ELR (cell line): Measurements from ENCODE around the gene RORC.
A peak's percentile ranks its signal among the peaks of the same experiment; 100 is the strongest.
"Not testable (repeated sequence)": the region's sequence is repeated elsewhere in the genome, so short reads cannot be mapped to it uniquely, and the experiment has no call there.

Source experiments
- DNase-seq: peaks from one replicate; pipeline ENCODE4 v3.0.0-alpha.2; 2015; ENCODE audit warnings: low read depth

The RORC gene

GRCh38 chr1:151774256-151774922, 57.2 kb downstream of the RORC start:
- DNase-seq: no peak

GRCh38 chr1:151773702-151774101, 57.9 kb downstream of the RORC start:
- peak; percentile 90 for DNase-seq

- not testable (repeated sequence) for DNase-seq
Measured at GRCh38 chr1:151769270-151769669, 62.3 kb downstream of the RORC start.

DNA sequence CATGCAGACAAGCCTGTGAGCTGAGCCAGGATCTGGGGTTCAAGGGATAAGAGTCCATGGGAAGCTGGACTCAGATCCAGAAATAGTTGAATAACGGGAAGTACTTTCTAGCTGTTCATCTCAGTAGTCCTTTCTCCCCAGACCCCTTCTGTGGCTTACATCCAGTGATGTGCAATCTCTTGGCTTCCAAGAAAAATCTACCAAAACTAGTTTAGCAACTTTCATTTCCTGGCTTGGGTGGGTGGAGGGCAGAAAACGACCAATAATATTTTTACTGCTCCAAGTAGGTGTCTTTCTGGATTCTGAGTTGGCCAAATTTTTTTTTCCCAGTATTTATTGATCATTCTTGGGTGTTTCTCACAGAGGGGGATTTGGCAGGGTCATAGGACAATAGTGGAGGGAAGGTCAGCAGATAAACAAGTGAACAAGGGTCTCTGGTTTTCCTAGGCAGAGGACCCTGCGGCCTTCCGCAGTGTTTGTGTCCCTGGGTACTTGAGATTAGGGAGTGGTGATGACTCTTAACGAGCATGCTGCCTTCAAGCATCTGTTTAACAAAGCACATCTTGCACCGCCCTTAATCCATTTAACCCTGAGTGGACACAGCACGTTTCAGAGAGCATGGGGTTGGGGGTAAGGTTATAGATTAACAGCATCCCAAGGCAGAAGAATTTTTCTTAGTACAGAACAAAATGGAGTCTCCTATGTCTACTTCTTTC, 63.1 kb downstream of the RORC start:
- not testable (repeated sequence) for DNase-seq

DNA sequence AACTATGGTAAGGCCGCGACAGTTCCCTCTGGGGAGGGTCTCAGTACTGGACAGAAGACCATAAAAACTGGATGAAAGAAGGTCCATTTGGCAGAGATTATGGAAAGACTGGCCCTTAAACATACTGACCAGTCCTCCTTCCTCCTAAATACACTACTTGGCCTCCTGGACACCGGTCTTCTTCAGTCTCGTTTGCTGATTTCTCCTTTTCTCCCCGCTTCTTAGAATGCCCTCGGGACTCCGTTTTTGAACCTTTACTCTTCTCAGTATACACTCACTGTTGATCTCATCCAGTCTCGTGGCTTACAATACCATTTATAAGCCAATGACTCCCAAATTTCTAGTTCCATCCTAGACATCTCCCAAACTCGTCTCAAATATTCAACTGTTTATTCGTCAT, 67.6 kb downstream of the RORC start:
- peak; percentile 26 for DNase-seq

- DNase-seq: peak; percentile 86
Measured at GRCh38 chr1:151762941-151763921, 68.4 kb downstream of the RORC start, which contains the start of gene MRPL9. Gene MRPL9 (minus strand): TSS chr1:151763496. CDS start chr1:151763479, 17 bp downstream.

GRCh38 chr1:151760597-151761385, 70.8 kb downstream of the RORC start:
- peak; percentile 51 for DNase-seq

DNA sequence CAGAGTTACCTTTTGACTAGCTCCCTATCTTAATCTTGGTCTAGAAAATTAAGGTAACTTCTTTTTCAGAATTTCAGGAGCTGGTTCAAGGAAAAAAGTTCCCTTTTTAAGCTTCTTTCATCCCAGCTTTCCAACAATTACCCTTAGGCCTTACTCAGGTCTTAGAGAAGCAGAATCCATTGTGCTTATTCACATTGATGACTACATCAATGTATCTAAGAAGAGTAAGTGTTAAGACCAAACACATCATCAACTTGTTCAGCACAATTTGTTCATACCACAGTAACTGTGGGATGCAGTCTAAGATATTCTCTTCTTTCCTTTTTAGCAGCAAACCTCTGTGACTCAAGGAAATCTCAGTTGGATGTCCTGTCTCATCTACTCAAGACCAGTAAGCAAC, 72.4 kb downstream of the RORC start:
- peak; percentile 58 for DNase-seq

DNA sequence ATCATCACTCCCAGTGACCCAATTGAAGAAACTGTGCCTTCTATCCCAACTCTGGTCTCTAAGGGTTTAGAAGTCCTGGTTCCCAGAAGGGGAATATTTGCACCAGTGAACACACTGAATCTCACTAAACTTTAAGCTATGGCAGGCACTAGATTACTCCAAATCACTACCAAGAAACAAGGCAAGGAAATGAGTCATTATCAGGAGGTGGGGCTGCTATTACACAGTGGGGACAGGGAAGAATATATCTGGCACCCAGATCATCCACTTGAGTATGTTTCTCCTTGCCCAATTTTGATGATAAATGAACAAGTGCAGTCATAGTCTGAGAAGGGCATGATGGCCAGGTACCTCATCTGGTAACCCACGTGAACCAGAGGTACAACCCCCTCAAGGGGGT, 75.3 kb downstream of the RORC start:
- DNase-seq: peak; percentile 61
